ENCODE data around the gene ARHGEF4. TPM values are rescaled to one million over a fixed set of nuclear protein-coding genes. Genes with fewer than 3 reads are reported as not detected.
A peak's percentile ranks its signal among the peaks of the same experiment; 100 is the strongest.

ARHGEF4 gene
- total RNA-seq, 4 donors from 2014 or later: 52.8 to 82.4 (median 73.3) TPM

DNA sequence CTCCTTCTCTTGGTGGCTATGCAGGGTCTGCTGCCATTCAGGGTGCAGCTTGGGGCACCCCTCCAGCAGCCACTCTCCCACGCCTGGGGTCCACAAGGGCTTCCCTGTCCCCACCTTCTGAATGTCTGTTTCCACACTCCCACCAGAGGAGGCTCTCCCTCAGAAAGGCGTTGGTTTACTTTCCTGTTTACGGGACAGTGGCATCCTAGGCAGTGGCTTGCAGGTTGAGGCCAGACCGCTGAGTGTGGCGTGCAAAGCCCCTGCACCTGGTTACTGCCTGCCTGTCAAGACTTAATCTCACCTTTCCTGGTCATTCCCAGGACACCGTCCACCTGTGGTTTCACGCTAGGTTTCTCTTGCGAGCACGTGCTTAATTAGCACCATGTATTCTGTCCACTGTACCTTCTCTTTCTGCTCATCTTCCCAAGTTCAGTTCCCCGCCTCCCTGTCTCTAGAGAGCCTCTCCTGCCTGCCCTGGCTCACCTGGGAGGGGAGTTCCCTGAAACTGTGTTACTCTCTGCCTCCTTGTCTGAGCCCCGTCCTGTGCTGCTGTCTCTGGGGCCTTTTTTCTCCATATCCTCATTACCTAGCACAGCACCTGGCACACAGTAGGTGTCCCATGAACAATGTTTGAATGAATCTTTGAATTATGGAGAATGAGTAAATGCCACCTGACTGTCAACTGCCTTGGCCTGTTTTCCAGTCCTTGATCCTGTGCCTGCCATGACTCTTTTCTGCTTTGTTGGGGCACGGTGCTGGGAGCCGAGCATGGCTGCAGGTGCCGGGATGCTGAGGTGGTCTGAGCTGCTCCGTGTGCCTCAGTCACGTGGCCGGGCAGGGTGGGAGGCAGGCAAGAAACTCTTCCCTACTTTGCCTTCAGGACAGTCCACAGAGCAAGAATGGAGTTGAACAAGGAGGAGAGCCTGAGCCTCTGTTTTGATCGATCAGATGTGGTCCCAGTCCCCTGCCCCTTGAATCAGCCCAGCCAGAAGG, 56.4 kb downstream of the ARHGEF4 start:
- Histone ChIP-seq H3K27me3 (no peaks in the 10 kb centered on the region), H3K27ac (peak overlapping the region; percentile 52 to 84 (median 68)), H3K9me3 (no peaks in the 10 kb centered on the region), H3K36me3 (no peaks in the 10 kb centered on the region), H3K4me1 (peaks cover 6 to 87% (median 23%) of the 10 kb centered on the region in 3 donors), H3K4me3 (no peak overlapping the region)
- DNase-seq: no peak
- TF ChIP-seq, protein P1, sequence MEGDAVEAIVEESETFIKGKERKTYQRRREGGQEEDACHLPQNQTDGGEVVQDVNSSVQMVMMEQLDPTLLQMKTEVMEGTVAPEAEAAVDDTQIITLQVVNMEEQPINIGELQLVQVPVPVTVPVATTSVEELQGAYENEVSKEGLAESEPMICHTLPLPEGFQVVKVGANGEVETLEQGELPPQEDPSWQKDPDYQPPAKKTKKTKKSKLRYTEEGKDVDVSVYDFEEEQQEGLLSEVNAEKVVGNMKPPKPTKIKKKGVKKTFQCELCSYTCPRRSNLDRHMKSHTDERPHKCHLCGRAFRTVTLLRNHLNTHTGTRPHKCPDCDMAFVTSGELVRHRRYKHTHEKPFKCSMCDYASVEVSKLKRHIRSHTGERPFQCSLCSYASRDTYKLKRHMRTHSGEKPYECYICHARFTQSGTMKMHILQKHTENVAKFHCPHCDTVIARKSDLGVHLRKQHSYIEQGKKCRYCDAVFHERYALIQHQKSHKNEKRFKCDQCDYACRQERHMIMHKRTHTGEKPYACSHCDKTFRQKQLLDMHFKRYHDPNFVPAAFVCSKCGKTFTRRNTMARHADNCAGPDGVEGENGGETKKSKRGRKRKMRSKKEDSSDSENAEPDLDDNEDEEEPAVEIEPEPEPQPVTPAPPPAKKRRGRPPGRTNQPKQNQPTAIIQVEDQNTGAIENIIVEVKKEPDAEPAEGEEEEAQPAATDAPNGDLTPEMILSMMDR (IDR thresholded peaks at IDR 0.05): no peak
- TF ChIP-seq POLR2A (IDR thresholded peaks at IDR 0.05): no peak
- intact Hi-C loops (cut with DNase I): no loop called here
- 79 to 86% methylated on average over 10 to 17 of the region's 18 CpGs for WGBS, 2 donors

DNA sequence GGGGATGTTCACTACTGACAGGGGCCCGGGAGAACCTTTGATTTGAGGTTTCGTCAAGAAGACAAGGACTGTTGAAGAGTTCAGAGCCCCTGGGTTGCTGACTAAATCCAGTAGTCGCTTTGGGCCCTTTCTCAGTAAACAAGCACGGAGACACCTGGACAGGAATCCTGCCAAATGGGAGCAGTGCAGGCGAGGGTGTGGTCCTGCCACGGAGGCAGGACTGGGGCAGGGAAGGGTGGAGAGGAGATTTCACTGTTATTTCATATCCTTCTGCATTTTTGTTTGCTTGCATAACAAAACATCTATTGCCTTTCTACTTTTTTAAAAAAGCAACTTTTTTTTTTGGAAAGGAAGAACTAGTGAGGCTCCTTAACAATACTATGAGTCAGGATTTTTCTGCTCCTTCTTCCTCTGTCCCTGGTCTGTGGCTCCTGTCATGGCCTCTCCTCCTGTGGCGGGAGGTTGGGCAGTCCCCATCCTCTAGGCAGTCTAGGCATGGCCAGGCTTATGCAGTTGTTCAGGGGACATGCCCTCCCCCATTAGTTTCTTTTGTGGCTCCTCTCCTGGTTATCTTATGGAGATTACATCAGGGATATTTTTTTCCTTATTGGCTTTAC, 57.7 kb downstream of the ARHGEF4 start:
- Histone ChIP-seq H3K4me3 (no peak overlapping the region), H3K4me1 (peaks cover 6 to 95% (median 26%) of the 10 kb centered on the region in 3 donors), H3K27ac (peak overlapping the region; percentile 21 to 84 (median 68)), H3K27me3 (no peaks in the 10 kb centered on the region), H3K36me3 (no peaks in the 10 kb centered on the region), H3K9me3 (no peaks in the 10 kb centered on the region)
- intact Hi-C loops (cut with DNase I): no loop called here
- WGBS, 2 donors: 32 to 42% methylated on average over 6 to 7 of the region's 7 CpGs
- no peak for DNase-seq
- TF ChIP-seq, protein P1 (IDR thresholded peaks at IDR 0.05): no peak
- no peak for TF ChIP-seq POLR2A (IDR thresholded peaks at IDR 0.05)

DNA sequence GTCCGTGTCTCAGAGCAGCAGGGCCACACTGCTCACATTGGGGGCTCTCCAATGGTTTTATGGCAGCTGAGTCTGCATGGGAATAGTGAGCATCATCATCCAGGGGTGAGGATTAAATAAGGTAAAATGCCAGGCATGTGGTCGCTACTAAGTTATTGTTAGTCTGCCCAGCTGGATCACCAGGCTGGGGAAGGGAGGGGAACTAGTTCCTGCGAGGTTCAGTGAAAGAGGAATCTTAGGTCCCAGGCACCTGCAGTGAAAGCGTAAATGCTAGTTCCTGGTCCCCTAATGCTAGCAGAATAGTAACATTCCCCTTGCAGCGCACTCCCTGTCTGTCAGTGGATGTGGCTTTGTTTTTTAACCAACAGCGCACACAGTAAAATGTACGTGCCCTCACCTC, 60.1 kb downstream of the ARHGEF4 start:
- H3K4me3 ChIP-seq: no peak overlapping the region
- intact Hi-C loops (cut with DNase I): no loop called here
- TF ChIP-seq, protein P1 (IDR thresholded peaks at IDR 0.05): no peak
- no peak for TF ChIP-seq POLR2A (IDR thresholded peaks at IDR 0.05)
- H3K36me3 ChIP-seq: no peaks in the 10 kb centered on the region
- peaks cover 6 to 83% (median 26%) of the 10 kb centered on the region in 3 donors for H3K4me1 ChIP-seq
- no peaks in the 10 kb centered on the region for H3K27me3 ChIP-seq
- H3K9me3 ChIP-seq: no peaks in the 10 kb centered on the region
- no peak for DNase-seq
- peak overlapping the region in 2 of 4 donors; percentile 71 to 81 for H3K27ac ChIP-seq
- 72 to 86% methylated on average over 6 to 7 of the region's 7 CpGs for WGBS, 2 donors

DNA sequence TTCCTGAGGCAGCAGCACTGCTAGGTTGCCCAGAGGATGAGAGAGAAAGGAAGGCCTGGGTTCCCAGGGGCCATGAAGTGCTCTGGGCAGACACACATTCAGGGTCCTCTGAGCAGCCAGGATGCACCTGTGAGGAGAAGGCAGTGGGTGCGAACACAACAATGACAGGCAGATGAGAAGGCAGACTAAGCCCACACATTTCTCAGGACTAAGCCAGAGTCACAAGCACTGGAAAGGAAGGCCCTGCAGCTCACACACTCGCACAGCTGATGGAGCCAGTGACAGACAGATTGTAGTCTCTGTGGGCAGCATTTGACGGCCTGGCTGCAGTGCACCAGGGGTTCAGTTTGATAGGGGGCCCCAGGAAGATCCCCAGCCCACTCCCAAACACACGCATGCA, 61.8 kb downstream of the ARHGEF4 start:
- no peaks in the 10 kb centered on the region for H3K9me3 ChIP-seq
- no peaks in the 10 kb centered on the region for H3K27me3 ChIP-seq
- H3K4me1 ChIP-seq: peaks cover 5 to 65% (median 25%) of the 10 kb centered on the region in 3 donors
- intact Hi-C loops (cut with DNase I): no loop called here
- no peak for DNase-seq
- H3K4me3 ChIP-seq: no peak overlapping the region
- peak overlapping the region in 3 of 4 donors; percentile 40 to 81 (median 71) for H3K27ac ChIP-seq
- TF ChIP-seq, protein P1 (IDR thresholded peaks at IDR 0.05): no peak
- no peak for TF ChIP-seq POLR2A (IDR thresholded peaks at IDR 0.05)
- 60 to 73% methylated on average over 2 to 4 of the region's 4 CpGs for WGBS, 2 donors
- no peaks in the 10 kb centered on the region for H3K36me3 ChIP-seq

DNA sequence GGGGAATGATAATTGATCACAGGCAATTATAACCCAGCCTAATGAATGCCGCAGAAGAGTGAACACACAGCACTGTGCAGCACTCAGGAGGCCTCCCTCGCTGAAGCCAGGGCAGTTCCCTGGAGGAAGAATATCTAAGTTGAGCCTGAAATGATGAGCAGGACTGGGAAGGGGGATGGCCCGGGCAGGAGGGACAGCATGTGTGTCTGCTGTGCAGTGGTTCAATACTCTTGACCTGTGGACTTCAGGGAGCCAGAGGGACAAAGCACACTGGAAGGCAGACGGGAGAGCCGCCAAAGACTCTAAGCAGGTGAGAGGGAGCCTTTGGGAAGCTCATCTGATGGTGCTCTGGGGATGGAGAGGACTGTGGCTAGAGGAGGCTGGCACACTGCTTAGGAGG, 62.6 kb downstream of the ARHGEF4 start:
- Histone ChIP-seq H3K36me3 (no peaks in the 10 kb centered on the region), H3K9me3 (no peaks in the 10 kb centered on the region), H3K4me1 (peaks cover 0 to 58% (median 18%) of the 10 kb centered on the region in 3 donors), H3K27me3 (no peaks in the 10 kb centered on the region), H3K27ac (no peak overlapping the region), H3K4me3 (no peak overlapping the region)
- WGBS, 2 donors: 76 to 94% methylated on average over 5 of the region's 5 CpGs
- intact Hi-C loops (cut with DNase I): no loop called here
- no peak for DNase-seq
- TF ChIP-seq, protein P1 (IDR thresholded peaks at IDR 0.05): no peak
- no peak for TF ChIP-seq POLR2A (IDR thresholded peaks at IDR 0.05)

All from esophagus squamous epithelium (tissue), 5 donors.